ENCODE measurements around the gene CDC20.

GRCh38 chr1:43339584-43340232 lies 19.1 kb upstream of the CDC20 start:
- no peak for TF ChIP-seq CTCF (conservative IDR thresholded peaks at IDR 0.05; ENCODE audit: low read depth, low read length)
- peak; percentile 31; the same call in 1 of the 2 replicates for TF ChIP-seq CEBPB (IDR thresholded peaks at IDR 0.05; ENCODE audit: low read depth, low read length)
- TF ChIP-seq BHLHE40 (IDR thresholded peaks at IDR 0.05; ENCODE audit: low read depth, low read length): no peak
- TF ChIP-seq MAZ (IDR thresholded peaks at IDR 0.05; ENCODE audit: borderline replicate concordance, low read depth, low read length): no peak
- no peak for TF ChIP-seq POLR2A (IDR thresholded peaks at IDR 0.05; ENCODE audit: low read depth, low read length)
- no peak for TF ChIP-seq NFE2L2 (IDR thresholded peaks at IDR 0.05; ENCODE audit: low read depth, low read length)
- TF ChIP-seq MAFK (IDR thresholded peaks at IDR 0.05; ENCODE audit: low read depth, low read length): no peak
- no peak for TF ChIP-seq USF2 (IDR thresholded peaks at IDR 0.05; ENCODE audit: low read depth, low read length)
- no peak for TF ChIP-seq CHD1 (IDR thresholded peaks at IDR 0.05; ENCODE audit: low read depth, low read length)
- no peak for TF ChIP-seq RFX5 (IDR thresholded peaks at IDR 0.05; ENCODE audit: low read depth, low read length)
- TF ChIP-seq FOS (IDR thresholded peaks at IDR 0.05; ENCODE audit: low read depth, low read length): no peak
- TF ChIP-seq RAD21 (IDR thresholded peaks at IDR 0.05; ENCODE audit: low read length): no peak

Data from IMR-90 (cell line).